GM13977 (cell line): Measurements from ENCODE around the gene DENND1A.

ENCODE experiments used
- DNase-seq: peaks from one replicate; pipeline ENCODE4 v3.0.0; 2012; ENCODE audit warnings: low spot score
- CTCF ChIP-seq: IDR thresholded peaks from 2 replicates; pipeline ENCODE4 v1.5.1; 2012; ENCODE audit warnings: mild to moderate bottlenecking, control low read depth; ENCODE audit not compliant: insufficient read depth; ENCODE audit errors: extremely low read depth, missing control alignments
- in situ Hi-C: fragments of 300-500 bp; cut with MboI; formaldehyde crosslinking; loops from one replicate; pipeline ENCODE4 v1.12.0; 2022; ENCODE audit warnings: low sequenced_read_pairs, low pct_unique_long_range_greater_than_20kb, mixed read lengths, inconsistent platforms; ENCODE audit not compliant: unreplicated experiment

DENND1A gene

GRCh38 chr9:123645762-123646161 lies 284.2 kb downstream of the DENND1A start:
- DNase-seq = no peak
- no peak for TF ChIP-seq CTCF
- in situ Hi-C loops = no loop called here

GRCh38 chr9:123645126-123645525 lies 284.8 kb downstream of the DENND1A start:
- no peak for DNase-seq
- in situ Hi-C loops = no loop called here
- TF ChIP-seq CTCF = no peak

GRCh38 chr9:123643518-123643917 lies 286.4 kb downstream of the DENND1A start:
- no peak for TF ChIP-seq CTCF
- no peak for DNase-seq
- in situ Hi-C loops = no loop called here

- in situ Hi-C loops = no loop called here
- no peak for TF ChIP-seq CTCF
Measured at GRCh38 chr9:123642291-123643278, 287.3 kb downstream of the DENND1A start.

GRCh38 chr9:123640792-123641222 lies 289.1 kb downstream of the DENND1A start:
- in situ Hi-C loops = no loop called here
- no peak for DNase-seq
- TF ChIP-seq CTCF = no peak

More at GRCh38 chr9:123642291-123643278, 287.3 kb downstream of the DENND1A start:
- DNase-seq = no peak

GRCh38 chr9:123639743-123640142 lies 290.2 kb downstream of the DENND1A start:
- DNase-seq = no peak
- in situ Hi-C loops = no loop called here
- no peak for TF ChIP-seq CTCF
